Caki2 (cell line): ENCODE results near the gene PCDHA8. TPM values are rescaled to one million over a fixed set of nuclear protein-coding genes. Genes with fewer than 3 reads are reported as not detected.
"Not testable (repeated sequence)": the region's sequence is repeated elsewhere in the genome, so short reads cannot be mapped to it uniquely, and the experiment has no call there.

Experiments used
- DNase-seq: peaks from one replicate; pipeline ENCODE4 v3.0.0-alpha.2; 2015; ENCODE audit warnings: low read depth
- in situ Hi-C: cut with HindIII; loops from 2 replicates; pipeline ENCODE4 v1.10.0; 2016; ENCODE audit warnings: low sequenced_read_pairs, low pct_unique_long_range_greater_than_20kb, mixed read lengths
- total RNA-seq: library from RNA; depleted of rRNA; stranded (reverse); fragments of >200 nt; shearing (Covaris generic); gene quantifications from 2 replicates; pipeline ENCODE4 v1.2.3, GENCODE V29; 2014; ENCODE audit warnings: low replicate concordance

PCDHA8 gene
- total RNA-seq, 1 experiment from 2014 or later: 0.51 TPM

GRCh38 chr5:140822969-140823368 lies 18.0 kb upstream of the PCDHA8 start:
- in situ Hi-C loops, DNase-seq: not testable (repeated sequence)

- DNase-seq: no peak
- in situ Hi-C loops: no loop called here
Observed at GRCh38 chr5:140823475-140823874, 17.5 kb upstream of the PCDHA8 start.

DNA sequence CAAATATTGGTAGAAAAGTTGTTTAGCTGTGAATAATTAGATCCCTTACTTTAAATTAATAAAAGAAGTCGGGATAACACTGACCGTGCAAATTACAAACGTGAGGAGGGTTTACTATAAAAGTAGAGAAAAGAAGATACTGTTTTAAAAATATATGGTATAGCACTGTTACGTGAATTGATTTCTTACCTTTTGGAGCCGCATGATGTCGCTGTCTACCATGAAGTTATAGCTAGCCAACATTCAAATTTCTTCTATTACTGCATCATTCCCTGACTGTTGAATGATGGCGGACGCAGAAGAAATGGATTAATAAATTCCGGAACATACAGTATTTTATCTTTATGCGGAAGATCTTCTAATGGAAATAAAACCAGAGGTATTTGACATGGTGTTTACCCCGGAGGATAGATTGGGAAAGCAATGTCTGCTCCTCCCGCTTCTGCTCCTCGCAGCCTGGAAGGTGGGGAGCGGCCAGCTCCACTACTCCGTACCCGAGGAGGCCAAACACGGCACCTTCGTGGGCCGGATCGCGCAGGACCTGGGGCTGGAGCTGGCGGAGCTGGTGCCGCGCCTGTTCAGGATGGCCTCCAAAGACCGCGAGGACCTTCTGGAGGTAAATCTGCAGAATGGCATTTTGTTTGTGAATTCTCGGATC lies 13.2 kb upstream of the PCDHA8 start, which contains the start of gene PCDHA6:
PCDHA6 (plus strand) TSS at position 257 of the 658 bp plus-strand sequence; CDS start at position 389, 132 bp downstream.
- in situ Hi-C loops: no loop called here
- DNase-seq: no peak

DNA sequence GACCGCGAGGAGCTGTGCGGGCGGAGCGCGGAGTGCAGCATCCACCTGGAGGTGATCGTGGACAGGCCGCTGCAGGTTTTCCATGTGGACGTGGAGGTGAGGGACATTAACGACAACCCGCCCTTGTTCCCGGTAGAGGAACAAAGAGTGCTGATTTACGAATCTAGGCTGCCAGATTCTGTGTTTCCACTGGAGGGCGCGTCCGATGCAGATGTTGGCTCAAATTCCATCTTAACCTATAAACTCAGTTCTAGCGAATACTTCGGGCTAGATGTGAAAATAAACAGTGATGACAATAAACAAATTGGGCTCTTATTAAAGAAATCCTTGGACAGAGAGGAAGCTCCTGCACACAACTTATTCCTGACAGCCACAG lies 12.6 kb upstream of the PCDHA8 start:
- no peak for DNase-seq
- in situ Hi-C loops: no loop called here

GRCh38 chr5:140829511-140830501 lies 11.2 kb upstream of the PCDHA8 start:
- in situ Hi-C loops, DNase-seq: not testable (repeated sequence)

DNA sequence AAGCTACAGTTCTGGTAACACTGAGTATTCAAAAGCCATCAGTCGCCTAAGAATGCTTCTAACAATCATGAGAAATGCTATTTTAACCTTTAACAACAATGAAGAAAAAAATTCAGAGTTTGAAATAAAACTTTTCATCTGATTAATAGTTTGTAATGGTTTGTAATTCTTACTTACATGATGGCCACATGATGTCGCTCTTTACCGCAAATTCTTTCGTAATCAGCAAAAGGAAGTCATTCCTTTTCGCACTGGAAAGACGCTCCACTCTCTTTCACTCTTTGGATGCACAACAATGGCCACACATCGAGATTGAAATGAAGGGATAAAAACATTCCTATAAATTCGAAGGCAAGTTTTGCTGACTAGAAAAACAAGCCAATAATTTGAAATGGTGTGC lies 7.0 kb upstream of the PCDHA8 start, which contains the start of gene PCDHA7:
PCDHA7 (plus strand) TSS at position 277 of the 400 bp plus-strand sequence; CDS start at position 392, 115 bp downstream.
- in situ Hi-C loops: no loop called here
- no peak for DNase-seq

DNA sequence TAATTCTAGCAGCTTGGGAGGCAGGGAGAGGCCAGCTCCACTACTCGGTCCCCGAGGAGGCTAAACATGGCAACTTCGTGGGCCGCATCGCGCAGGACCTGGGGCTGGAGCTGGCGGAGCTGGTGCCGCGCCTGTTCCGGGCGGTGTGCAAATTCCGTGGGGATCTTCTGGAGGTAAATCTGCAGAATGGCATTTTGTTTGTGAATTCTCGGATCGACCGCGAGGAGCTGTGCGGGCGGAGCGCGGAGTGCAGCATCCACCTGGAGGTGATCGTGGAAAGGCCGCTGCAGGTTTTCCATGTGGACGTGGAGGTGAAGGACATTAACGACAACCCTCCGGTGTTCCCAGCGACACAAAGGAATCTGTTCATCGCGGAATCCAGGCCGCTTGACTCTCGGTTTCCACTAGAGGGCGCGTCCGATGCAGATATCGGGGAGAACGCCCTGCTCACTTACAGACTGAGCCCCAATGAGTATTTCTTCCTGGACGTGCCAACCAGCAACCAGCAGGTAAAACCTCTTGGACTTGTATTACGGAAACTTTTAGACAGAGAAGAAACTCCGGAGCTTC lies 6.5 kb upstream of the PCDHA8 start:
- in situ Hi-C loops, DNase-seq: not testable (repeated sequence)

DNA sequence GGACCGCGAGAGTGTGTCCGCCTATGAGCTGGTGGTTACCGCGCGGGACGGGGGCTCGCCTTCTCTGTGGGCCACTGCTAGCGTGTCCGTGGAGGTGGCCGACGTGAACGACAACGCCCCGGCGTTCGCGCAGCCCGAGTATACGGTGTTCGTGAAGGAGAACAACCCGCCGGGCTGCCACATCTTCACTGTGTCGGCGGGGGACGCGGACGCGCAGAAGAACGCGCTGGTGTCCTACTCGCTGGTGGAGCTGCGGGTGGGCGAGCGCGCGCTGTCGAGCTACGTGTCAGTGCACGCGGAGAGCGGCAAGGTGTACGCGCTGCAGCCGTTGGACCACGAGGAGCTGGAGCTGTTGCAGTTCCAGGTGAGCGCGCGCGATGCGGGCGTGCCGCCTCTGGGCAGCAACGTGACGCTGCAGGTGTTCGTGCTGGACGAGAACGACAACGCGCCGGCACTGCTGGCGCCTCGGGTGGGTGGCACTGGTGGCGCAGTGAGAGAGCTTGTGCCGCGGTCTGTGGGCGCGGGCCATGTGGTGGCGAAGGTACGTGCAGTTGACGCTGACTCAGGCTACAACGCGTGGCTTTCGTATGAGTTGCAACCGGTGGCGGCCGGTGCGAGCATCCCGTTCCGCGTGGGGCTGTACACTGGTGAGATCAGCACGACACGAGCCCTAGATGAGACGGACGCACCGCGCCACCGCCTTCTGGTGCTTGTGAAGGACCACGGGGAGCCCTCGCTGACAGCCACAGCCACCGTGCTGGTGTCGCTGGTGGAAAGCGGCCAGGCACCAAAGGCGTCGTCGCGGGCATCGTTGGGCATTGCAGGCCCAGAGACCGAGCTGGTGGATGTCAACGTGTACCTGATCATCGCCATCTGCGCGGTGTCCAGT lies 5.1 kb upstream of the PCDHA8 start:
- in situ Hi-C loops: no loop called here
- no peak for DNase-seq

- DNase-seq: no peak
- in situ Hi-C loops: no loop called here
Observed at GRCh38 chr5:140842798-140843733, 2.1 kb downstream of the PCDHA8 start.

- DNase-seq, in situ Hi-C loops: not testable (repeated sequence)
Observed at GRCh38 chr5:140848139-140849102, 7.4 kb downstream of the PCDHA8 start, which contains the start of gene PCDHA9. Gene PCDHA9 (plus strand): TSS chr5:140848382. CDS start chr5:140848496, 114 bp downstream.

GRCh38 chr5:140849831-140850634 lies 9.0 kb downstream of the PCDHA8 start:
- DNase-seq, in situ Hi-C loops: not testable (repeated sequence)

DNA sequence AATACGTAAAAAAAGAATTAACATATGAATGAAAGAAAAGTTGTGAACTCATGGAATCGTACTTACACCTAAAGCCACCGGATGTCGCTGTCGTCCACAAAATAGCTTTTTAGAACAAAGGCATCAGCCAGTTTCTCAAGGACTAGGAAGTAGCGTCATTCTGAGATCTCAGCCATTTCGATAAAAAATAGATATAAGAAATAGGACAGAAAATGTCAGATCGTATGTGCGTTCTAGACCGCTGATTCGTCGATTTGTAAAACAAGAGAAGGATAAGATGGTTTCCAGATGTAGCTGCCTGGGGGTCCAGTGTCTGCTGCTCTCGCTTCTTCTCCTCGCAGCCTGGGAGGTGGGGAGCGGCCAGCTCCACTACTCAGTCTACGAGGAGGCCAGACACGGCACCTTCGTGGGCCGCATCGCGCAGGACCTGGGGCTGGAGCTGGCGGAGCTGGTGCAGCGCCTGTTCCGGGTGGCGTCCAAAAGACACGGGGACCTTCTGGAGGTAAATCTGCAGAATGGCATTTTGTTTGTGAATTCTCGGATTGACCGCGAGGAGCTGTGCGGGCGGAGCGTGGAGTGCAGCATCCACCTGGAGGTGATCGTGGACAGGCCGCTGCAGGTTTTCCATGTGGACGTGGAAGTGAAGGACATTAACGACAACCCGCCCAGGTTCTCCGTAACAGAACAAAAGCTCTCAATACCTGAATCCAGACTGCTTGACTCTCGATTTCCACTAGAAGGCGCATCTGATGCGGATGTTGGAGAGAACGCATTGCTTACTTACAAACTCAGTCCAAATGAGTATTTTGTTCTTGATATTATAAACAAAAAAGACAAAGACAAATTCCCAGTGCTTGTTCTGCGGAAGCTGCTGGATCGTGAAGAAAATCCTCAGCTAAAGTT lies 15.0 kb downstream of the PCDHA8 start, which contains the start of gene PCDHA10:
PCDHA10 (plus strand) TSS at position 126 of the 903 bp plus-strand sequence; CDS start at position 278, 152 bp downstream.
- in situ Hi-C loops: no loop called here

DNA sequence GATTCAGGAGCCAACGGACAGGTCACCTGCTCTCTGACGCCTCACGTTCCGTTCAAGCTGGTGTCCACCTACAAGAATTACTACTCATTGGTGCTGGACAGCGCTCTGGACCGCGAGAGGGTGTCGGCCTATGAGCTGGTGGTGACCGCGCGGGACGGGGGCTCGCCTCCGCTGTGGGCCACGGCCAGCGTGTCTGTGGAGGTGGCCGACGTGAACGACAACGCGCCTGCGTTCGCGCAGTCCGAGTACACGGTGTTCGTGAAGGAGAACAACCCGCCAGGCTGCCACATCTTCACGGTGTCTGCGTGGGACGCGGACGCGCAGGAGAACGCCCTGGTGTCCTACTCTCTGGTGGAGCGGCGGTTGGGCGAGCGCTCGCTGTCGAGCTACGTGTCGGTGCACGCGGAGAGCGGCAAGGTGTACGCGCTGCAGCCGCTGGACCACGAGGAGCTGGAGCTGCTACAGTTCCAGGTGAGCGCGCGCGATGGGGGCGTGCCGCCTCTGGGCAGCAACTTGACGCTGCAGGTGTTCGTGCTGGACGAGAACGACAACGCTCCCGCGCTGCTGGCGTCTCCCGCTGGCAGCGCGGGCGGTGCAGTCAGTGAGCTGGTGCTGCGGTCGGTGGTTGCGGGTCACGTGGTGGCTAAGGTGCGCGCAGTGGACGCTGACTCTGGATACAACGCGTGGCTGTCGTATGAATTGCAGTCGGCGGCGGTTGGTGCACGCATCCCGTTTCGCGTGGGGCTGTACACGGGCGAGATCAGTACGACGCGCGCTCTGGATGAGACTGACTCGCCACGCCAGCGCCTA lies 16.4 kb downstream of the PCDHA8 start:
- DNase-seq: no peak
- in situ Hi-C loops: no loop called here

More for the DNA sequence above, 15.0 kb downstream of the PCDHA8 start, which contains the start of gene PCDHA10:
- DNase-seq: no peak
